Fibroblast of skin of abdomen (primary cell): ENCODE results near the gene SACS. TPM values are rescaled to one million over a fixed set of nuclear protein-coding genes. Genes with fewer than 3 reads are reported as not detected.

Source experiments
- DNase-seq: peaks from one replicate; pipeline ENCODE4 v3.0.0-alpha.2; 2013
- polyA plus RNA-seq, 2 experiments: library from polyadenylated mRNA; unstranded; fragments of 120-200 nt; gene quantifications; one replicate each; pipeline ENCODE4 v1.2.1, GENCODE V29; 2013; ENCODE audit not compliant: insufficient read length in 2 of 2

The SACS gene
- polyA plus RNA-seq (2013, experiment 1 of 2; ENCODE audit: insufficient read length), result 37.9 TPM
- polyA plus RNA-seq (2013, experiment 2 of 2; ENCODE audit: insufficient read length), result 34.2 TPM

DNA sequence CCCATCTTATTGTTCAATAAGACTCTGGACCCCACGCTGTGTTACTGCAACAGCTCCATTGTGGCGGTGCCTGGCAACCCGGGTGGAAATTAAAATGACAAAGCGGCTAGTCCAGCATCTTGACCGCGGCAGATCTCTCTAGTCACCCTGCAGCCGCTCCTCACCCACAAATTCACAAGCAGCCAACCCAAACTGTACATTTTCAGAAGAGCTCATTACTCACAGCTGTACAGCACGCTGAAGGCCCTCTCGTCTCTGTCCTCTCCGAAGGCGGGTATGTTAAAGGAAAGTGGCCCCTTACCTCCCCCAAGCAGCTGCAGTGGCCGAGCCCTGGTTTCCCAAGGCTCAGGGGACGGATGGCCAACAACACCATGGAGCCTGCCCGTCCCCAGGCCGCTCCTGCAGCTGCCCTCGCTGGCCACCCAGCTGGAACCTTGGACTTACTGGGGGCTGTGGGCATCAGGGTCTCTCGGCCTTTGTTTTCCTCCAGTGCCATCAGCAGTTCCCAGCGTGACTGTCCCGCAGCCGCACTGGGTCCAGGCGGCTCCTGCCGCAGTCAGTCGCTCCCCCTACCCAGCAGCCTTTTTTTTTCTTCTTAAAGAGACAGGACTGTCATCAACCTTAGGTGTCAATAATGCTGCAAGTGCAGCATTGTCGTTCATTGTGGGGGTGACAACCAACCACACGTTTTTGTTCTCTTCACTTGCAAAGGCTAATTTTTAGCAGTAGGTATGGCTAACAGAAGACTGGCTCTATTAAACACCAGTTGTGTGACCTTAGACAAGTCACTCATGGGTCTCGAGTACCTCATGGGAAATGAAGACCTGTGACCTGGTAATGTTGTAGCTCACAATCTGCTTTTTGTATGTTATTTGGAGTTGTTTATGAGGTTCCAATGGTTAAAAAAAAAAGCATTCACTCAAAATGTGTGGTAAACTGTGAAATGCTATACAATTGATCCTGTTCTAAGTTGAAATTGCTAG is at the start of gene SACS:
SACS (minus strand) TSS at position 532 of the 983 bp plus-strand sequence. CDS start 22,463 bp downstream, outside the sequence.
- DNase-seq, result peak; percentile 48

- no peak for DNase-seq
Observed at GRCh38 chr13:23480324-23480723, 46.8 kb upstream of the SACS start.

- DNase-seq, result no peak
Observed at GRCh38 chr13:23477101-23477500, 43.6 kb upstream of the SACS start.

GRCh38 chr13:23473221-23473620 is 39.7 kb upstream of the SACS start:
- DNase-seq, result no peak

DNA sequence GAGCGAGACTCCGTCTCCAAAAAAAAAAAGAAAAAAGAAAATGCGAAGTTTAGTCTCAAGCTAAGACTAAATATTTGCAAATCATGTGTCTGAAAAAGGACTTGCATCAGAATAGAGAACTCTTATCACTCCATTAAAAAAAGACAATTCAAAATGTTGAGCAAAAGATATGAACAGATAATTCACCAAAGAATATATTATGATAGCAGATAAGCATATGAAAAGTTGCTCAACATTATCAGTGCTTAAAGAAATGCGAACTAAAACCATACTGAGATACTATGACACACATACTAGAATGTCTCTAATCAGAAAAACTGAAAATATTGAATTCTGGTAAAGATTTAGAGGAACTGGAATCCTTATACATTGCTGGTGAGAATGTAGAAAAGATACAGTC is 38.7 kb upstream of the SACS start:
- DNase-seq, result no peak

GRCh38 chr13:23470790-23471614 is 37.5 kb upstream of the SACS start:
- peak; percentile 37 for DNase-seq

- peak; percentile 95 for DNase-seq
Observed at GRCh38 chr13:23469951-23470421, 36.5 kb upstream of the SACS start.

- DNase-seq, result peak; percentile 40
Observed at GRCh38 chr13:23468811-23469210, 35.3 kb upstream of the SACS start.

- no peak for DNase-seq
Observed at GRCh38 chr13:23467932-23468278, 34.4 kb upstream of the SACS start.

DNA sequence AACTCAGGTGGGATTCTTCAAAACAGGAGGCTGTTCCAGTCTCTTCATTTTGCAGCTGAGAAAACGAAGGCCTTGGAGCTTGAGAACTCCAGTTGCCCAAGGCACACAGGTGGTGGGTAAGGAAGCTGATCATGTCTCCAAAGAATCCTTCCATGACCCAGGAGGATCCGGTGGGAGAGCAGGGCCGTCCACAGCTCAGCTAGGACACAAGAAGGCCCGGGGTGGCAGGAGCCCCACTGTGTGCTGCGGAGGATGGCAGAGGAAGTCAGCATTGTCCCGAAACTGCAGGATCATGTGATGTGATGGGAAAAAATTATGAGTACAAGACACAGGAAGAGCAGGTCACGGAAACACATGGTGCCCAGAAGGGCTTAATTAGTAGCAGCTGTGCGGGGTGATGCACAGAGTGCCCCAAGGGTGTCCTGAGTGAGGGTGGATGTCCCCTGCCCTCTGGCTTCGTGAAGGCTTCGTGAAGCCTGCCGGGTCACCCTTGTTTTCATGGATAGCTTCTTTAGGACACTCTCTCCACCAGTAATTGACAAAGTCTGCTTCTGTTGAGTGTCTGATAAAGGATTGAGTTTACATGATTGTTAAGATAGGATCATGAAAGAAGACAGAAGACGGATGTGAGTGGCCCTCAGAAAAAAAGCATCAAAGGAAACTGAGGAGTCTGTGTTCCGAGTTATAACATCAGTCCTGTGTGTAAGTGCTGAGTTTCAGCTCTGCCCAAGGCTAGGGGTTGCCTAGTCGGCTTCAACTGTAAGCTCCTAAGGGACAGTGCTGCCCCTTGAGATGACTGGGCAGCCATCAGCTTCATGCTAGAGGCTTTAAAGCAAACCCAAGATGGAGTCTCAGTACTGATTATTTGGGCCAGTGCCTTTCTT is 33.8 kb upstream of the SACS start:
- peak; percentile 57 for DNase-seq

- peak; percentile 85 for DNase-seq
Observed at GRCh38 chr13:23466144-23467002, 32.9 kb upstream of the SACS start.

GRCh38 chr13:23463661-23464060 is 30.2 kb upstream of the SACS start:
- DNase-seq, result no peak

- DNase-seq, result peak; percentile 41
Observed at GRCh38 chr13:23462815-23463559, 29.5 kb upstream of the SACS start.

GRCh38 chr13:23461544-23461943 is 28.0 kb upstream of the SACS start:
- DNase-seq, result no peak

DNA sequence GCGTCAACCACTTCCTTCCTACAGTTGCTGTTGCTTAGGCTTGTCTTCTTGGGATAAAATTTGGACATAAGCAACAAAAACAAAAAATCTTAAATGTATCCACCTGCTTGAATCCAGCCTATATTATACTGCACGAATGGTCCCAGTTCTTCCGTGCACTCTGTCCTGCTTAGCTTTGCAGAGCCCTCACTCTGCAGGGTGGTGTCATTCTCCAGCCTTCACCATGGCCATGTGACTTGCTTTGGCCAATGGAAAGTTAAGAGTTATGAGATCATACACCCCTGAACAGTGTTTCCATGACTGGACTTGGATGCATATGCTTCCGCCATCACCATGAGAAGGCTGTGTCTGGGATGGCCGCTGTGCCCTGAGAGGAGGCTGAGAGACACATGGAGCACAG is 27.4 kb upstream of the SACS start:
- DNase-seq, result no peak

- DNase-seq, result no peak
Observed at GRCh38 chr13:23460309-23460708, 26.8 kb upstream of the SACS start.

DNA sequence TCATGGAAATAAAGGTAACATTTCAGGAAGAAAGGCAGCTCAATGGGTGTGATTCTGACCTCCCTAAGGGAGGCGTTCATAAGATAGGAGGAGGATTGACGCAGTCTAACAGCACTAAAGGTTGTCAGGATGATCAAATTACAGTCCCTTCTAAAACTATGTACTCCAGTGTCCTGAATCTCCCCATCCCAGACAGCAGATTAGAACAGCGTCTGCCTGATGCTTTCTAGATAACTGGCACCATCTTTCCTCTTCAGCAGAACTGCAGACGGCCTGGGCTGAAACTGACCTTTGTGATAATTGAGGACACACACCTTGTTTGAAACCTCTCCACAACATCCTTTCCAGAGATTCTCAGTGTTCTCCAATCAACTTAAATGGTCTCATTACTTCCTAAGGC is 25.5 kb upstream of the SACS start:
- DNase-seq, result no peak

DNA sequence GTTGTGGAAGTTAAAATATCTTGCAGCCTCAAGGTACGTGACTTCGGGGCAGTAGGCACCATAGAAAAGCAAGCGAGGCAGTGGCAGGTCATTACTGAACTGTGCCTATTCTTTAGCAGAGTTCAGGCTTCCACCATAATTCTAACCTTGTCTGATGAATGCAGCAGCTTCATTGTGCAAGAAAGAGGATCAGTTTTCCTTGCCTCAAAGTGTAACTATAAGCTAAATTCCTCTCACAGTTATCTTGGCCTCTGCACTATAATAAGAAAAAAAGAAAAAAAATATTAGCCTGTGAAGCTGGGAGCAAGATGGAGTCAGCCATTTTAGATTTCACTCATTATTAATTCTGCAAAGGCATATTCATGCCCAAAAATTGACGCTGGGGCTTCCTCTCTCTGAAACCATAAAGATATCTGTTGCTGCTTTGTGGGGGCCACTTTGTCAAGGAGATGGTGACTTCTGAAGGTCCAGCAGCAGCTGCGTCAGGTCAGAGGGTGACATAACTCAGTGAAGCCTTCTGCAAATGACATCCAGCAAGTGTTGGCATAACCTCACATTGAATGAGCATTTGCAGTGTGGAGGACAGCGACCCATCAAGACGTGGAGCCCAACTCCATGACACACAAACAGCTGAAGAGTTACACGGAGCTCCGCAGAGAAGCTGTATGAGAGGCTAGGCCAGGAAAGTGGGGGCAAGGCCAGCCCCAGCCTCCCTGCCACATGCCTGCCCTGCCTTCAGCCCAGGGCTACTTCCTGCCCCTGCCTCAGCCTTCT is 23.1 kb upstream of the SACS start:
- DNase-seq, result no peak

- DNase-seq, result no peak
Observed at GRCh38 chr13:23455401-23456185, 22.1 kb upstream of the SACS start.
